DND-41 (cell line): ENCODE measurements around the gene CFAP251.

Experiments used
- ATAC-seq: fragments of 200-7000 bp; cut with Tn5 transposase; 3 replicates; pipeline ENCODE4 v1.9.1; 2021; ENCODE audit warnings: low read depth; ENCODE audit not compliant: insufficient read depth
- DNase-seq: peaks from one replicate; pipeline ENCODE4 v3.0.0-alpha.2; 2020
- H2AFZ ChIP-seq: 2 replicates; pipeline ENCODE4 v1.6.0; 2012; ENCODE audit warnings: low read depth, low read length
- H3K27ac ChIP-seq: 2 replicates; pipeline ENCODE4 v1.5.1; 2012; ENCODE audit warnings: low read length, inconsistent platforms
- H3K27me3 ChIP-seq: fragments of 200-600 bp; sonication (generic); 2 replicates; pipeline ENCODE4 v1.6.0; 2012; ENCODE audit warnings: low read length, mild to moderate bottlenecking, inconsistent platforms; ENCODE audit not compliant: insufficient read depth, poor library complexity
- H3K36me3 ChIP-seq: 2 replicates; pipeline ENCODE4 v1.5.1; 2012; ENCODE audit warnings: low read length, inconsistent platforms; ENCODE audit not compliant: insufficient read depth
- H3K4me1 ChIP-seq: 2 replicates; pipeline ENCODE4 v1.5.1; 2012; ENCODE audit warnings: mild to moderate bottlenecking, low read length; ENCODE audit not compliant: insufficient read depth
- H3K4me2 ChIP-seq: 2 replicates; pipeline ENCODE4 v1.6.0; 2012; ENCODE audit warnings: mild to moderate bottlenecking, moderate library complexity, low read length, inconsistent platforms; ENCODE audit not compliant: insufficient read depth
- H3K4me3 ChIP-seq, 2 experiments: fragments of 200-600 bp in 1 of 2; shearing (Covaris generic) in 1 of 2; 2 replicates each; pipeline ENCODE4 v1.5.1; 2012 to 2016; ENCODE audit warnings: inconsistent platforms in 2 of 2, low read length in 2 of 2, mild to moderate bottlenecking in 2 of 2, low read depth in 1 of 2, moderate library complexity in 1 of 2
- H3K79me2 ChIP-seq: 2 replicates; pipeline ENCODE4 v1.6.0; 2012; ENCODE audit warnings: low read length, inconsistent platforms; ENCODE audit not compliant: insufficient read depth
- H3K9ac ChIP-seq: 2 replicates; pipeline ENCODE4 v1.6.0; 2012; ENCODE audit warnings: low read depth, mild to moderate bottlenecking, inconsistent platforms, low read length, moderate library complexity
- H3K9me3 ChIP-seq: 2 replicates; pipeline ENCODE4 v1.5.1; 2012; ENCODE audit warnings: low read length, moderate library complexity, mild to moderate bottlenecking, inconsistent platforms; ENCODE audit not compliant: insufficient read depth, severe bottlenecking
- H4K20me1 ChIP-seq: 2 replicates; pipeline ENCODE4 v1.6.0; 2012; ENCODE audit warnings: low read length; ENCODE audit not compliant: insufficient read depth
- CTCF ChIP-seq: IDR thresholded peaks from 2 replicates; pipeline ENCODE4 v1.5.1; 2012; ENCODE audit warnings: borderline replicate concordance, low read length, moderate library complexity, mild to moderate bottlenecking; ENCODE audit not compliant: poor library complexity, severe bottlenecking; ENCODE audit errors: extremely low read depth
- EZH2 ChIP-seq: IDR thresholded peaks from 3 replicates; pipeline ENCODE4 v1.6.1; 2012; ENCODE audit warnings: borderline replicate concordance, low read depth, mild to moderate bottlenecking, moderate library complexity, low read length, inconsistent platforms; ENCODE audit not compliant: severe bottlenecking

Gene CFAP251

GRCh38 chr12:121932914-121933521, 14.6 kb downstream of the CFAP251 start:
- no peak overlapping the region for H3K27ac ChIP-seq
- DNase-seq, result no peak
- TF ChIP-seq EZH2 (no peak), CTCF (no peak)
- no peak for ATAC-seq
- no peaks in the 10 kb centered on the region for H3K79me2 ChIP-seq
- H3K4me3 ChIP-seq, result no peak overlapping the region
- no peak overlapping the region for H3K4me2 ChIP-seq
- H3K36me3 ChIP-seq, result no peaks in the 10 kb centered on the region
- H3K9me3 ChIP-seq, result no peaks in the 10 kb centered on the region
- H3K4me1 ChIP-seq, result no peaks in the 10 kb centered on the region
- no peaks in the 10 kb centered on the region for H4K20me1 ChIP-seq
- no peak overlapping the region for H2AFZ ChIP-seq
- H3K27me3 ChIP-seq, result no peaks in the 10 kb centered on the region
- no peak overlapping the region for H3K9ac ChIP-seq

DNA sequence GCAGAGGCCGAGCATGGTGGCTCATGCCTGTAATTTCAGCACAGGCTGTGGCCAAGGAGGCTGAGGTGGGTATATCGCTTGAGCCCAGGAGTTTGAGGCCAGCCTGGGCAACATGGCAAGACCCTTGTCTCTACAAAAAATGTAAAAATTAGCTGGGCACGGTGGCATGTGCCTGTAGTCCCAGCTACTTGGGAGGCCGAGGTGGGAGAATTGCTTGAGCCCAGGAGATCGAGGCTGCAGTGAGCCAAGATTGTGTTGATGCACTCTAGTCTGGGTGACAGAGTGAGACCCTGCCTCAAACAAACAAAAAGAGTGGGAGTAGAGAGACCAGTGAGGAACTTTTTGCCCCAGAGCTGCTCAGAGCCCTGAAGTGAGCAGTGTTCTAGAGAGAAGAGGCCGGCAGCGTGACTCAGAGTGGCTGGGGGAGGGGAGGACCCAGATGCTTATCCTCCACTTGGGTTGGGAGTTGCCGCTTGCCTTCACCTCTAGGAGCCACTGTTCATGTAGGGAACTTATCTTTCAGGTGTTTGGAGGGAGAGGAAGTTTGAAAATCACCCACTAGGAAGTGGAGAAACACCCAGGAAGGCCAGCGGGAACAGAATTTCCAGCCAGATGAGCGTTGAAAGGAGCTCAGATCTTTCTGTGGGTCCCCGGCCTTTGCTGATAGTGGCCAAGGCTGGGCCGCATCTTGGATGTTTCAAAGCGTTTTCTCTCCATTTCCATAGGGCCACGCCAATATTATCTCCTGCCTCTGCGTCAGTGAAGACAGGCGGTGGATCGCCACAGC, 15.3 kb downstream of the CFAP251 start:
- 0 out of 3 replicates have a peak, but pooled peaks have one; percentile 40 for ATAC-seq
- Histone ChIP-seq H3K4me1 (no peaks in the 10 kb centered on the region), H3K27me3 (no peaks in the 10 kb centered on the region), H3K9me3 (no peaks in the 10 kb centered on the region), H3K4me3 (no peak overlapping the region), H2AFZ (no peak overlapping the region), H3K27ac (no peak overlapping the region), H3K9ac (no peak overlapping the region), H3K4me2 (no peak overlapping the region), H4K20me1 (no peaks in the 10 kb centered on the region), H3K79me2 (no peaks in the 10 kb centered on the region), H3K36me3 (no peaks in the 10 kb centered on the region)
- peak; percentile 24 for TF ChIP-seq CTCF
- no peak for TF ChIP-seq EZH2
- no peak for DNase-seq

DNA sequence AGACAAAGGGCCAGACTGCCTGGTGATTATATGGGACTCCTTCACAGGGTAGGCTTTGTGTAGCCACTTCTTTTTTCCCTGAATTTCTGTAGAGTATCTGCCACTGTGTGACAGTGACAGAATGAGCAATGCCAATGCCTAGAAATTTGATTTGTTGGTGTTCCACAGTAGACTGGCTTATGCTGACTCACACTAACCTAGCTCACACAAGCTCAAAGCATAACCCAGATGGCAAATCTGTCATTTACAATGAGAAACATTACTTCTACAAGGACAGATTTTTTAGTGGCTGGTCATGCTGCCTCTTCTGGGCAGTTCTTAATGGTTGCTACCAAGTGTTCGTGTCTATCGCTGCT, 15.9 kb downstream of the CFAP251 start:
- H3K27ac ChIP-seq, result no peak overlapping the region
- no peaks in the 10 kb centered on the region for H4K20me1 ChIP-seq
- no peak for TF ChIP-seq EZH2
- no peak for TF ChIP-seq CTCF
- no peak overlapping the region for H3K4me2 ChIP-seq
- H3K9me3 ChIP-seq, result no peaks in the 10 kb centered on the region
- DNase-seq (no peak), ATAC-seq (no peak)
- H3K4me3 ChIP-seq, result no peak overlapping the region
- no peaks in the 10 kb centered on the region for H3K36me3 ChIP-seq
- H3K79me2 ChIP-seq, result no peaks in the 10 kb centered on the region
- H3K27me3 ChIP-seq, result no peaks in the 10 kb centered on the region
- H3K9ac ChIP-seq, result no peak overlapping the region
- peaks cover 1% of the 10 kb centered on the region; the same call in 1 of the 2 replicates for H3K4me1 ChIP-seq
- H2AFZ ChIP-seq, result no peak overlapping the region
